K562 (cell line): ENCODE results near the gene WWTR1.

Experiments
- CBX3 ChIP-seq, 2 experiments: IDR thresholded peaks; 1 replicate in 1 of 2; 2 replicates in 1 of 2; pipeline ENCODE4 v1.6.1; 2012; ENCODE audit warnings: inconsistent platforms in 2 of 2, low read length in 2 of 2, borderline replicate concordance in 1 of 2, control low read depth in 1 of 2
- CEBPZ ChIP-seq: fragments of 150-350 bp; IDR thresholded peaks from 2 replicates; pipeline ENCODE4 v1.6.1; 2014; ENCODE audit warnings: low read depth, mild to moderate bottlenecking, low read length, borderline replicate concordance
- CTCF ChIP-seq, 3 experiments: IDR thresholded peaks in 2 of 3; conservative IDR thresholded peaks in 1 of 3; 2 replicates each; pipeline ENCODE4 v1.5.1; 2011 to 2012; ENCODE audit warnings: low read length in 3 of 3, mild to moderate bottlenecking in 3 of 3, control low read depth in 2 of 3, improper control_type of control experiment in 1 of 3, inconsistent platforms in 1 of 3, low read depth in 1 of 3, mixed read lengths in 1 of 3, moderate library complexity in 1 of 3; ENCODE audit not compliant: insufficient read depth in 2 of 3
- E2F6 ChIP-seq, 2 experiments: IDR thresholded peaks; 2 replicates each; pipeline ENCODE4 v1.6.1; 2011; ENCODE audit warnings: borderline replicate concordance in 1 of 2, control low read depth in 1 of 2, low read depth in 1 of 2, low read length in 1 of 2, mild to moderate bottlenecking in 1 of 2, mixed read lengths in 1 of 2, moderate library complexity in 1 of 2; ENCODE audit not compliant: insufficient read depth in 1 of 2, insufficient read length in 1 of 2, poor library complexity in 1 of 2, severe bottlenecking in 1 of 2; ENCODE audit errors: extremely low read depth in 1 of 2
- FOXA3 ChIP-seq, 2 experiments: fragments of 450-650 bp in 1 of 2; sonication (generic) in 1 of 2; formaldehyde crosslinking; IDR thresholded peaks in 1 of 2; conservative IDR thresholded peaks in 1 of 2; 2 replicates each; pipeline versions ENCODE4 v1.4.0 to v1.8.0; 2020 to 2022; ENCODE audit warnings: mild to moderate bottlenecking in 2 of 2, missing genetic modification reagents in 1 of 2
- HDAC6 ChIP-seq: IDR thresholded peaks from 2 replicates; pipeline ENCODE4 v1.6.1; 2012; ENCODE audit warnings: low read depth, mild to moderate bottlenecking, control low read depth, inconsistent platforms, low read length, moderate library complexity
- JUNB ChIP-seq: fragments of 450-650 bp; formaldehyde crosslinking; conservative IDR thresholded peaks from 2 replicates; pipeline ENCODE4 v1.4.0; 2020; ENCODE audit warnings: mild to moderate bottlenecking
- MTF1 ChIP-seq: fragments of 250-450 bp; sonication (Bioruptor Pico); IDR thresholded peaks from 2 replicates; pipeline ENCODE4 v1.9.0; 2021; ENCODE audit warnings: moderate library complexity, mild to moderate bottlenecking, inconsistent platforms, borderline replicate concordance
- MYBL2 ChIP-seq, 2 experiments: fragments of 450-650 bp in 1 of 2; sonication (generic) in 1 of 2; formaldehyde crosslinking in 1 of 2; IDR thresholded peaks; 2 replicates each; pipeline versions ENCODE4 v1.6.1 to v1.8.1; 2017 to 2022; ENCODE audit warnings: borderline replicate concordance in 1 of 2, inconsistent platforms in 1 of 2, low read depth in 1 of 2, mild to moderate bottlenecking in 1 of 2, missing genetic modification reagents in 1 of 2, moderate library complexity in 1 of 2
- POLR2A ChIP-seq: fragments of 450-650 bp; conservative IDR thresholded peaks from 2 replicates; pipeline ENCODE4 v1.6.1; 2016
- SETDB1 ChIP-seq: IDR thresholded peaks from one replicate; pipeline ENCODE4 v1.6.1; 2012; ENCODE audit warnings: low read length, control low read depth, inconsistent platforms
- SMARCB1 ChIP-seq: IDR thresholded peaks from 2 replicates; pipeline ENCODE4 v1.6.1; 2011; ENCODE audit warnings: improper control_type of control experiment, low read depth; ENCODE audit not compliant: insufficient read length
- ZNF232 ChIP-seq: sonication (generic); formaldehyde crosslinking; IDR thresholded peaks from 2 replicates; pipeline ENCODE4 v1.8.0; 2022; ENCODE audit warnings: mild to moderate bottlenecking, missing genetic modification reagents
- ZNF609 ChIP-seq: sonication (generic); formaldehyde crosslinking; IDR thresholded peaks from 2 replicates; pipeline ENCODE4 v1.8.1; 2023; ENCODE audit warnings: missing genetic modification reagents, mild to moderate bottlenecking, borderline replicate concordance

- TF ChIP-seq MTF1 (CRISPR knock-in tag) (no peak), SMARCB1 (no peak), HDAC6 (no peak), CTCF (IDR thresholded peaks at IDR 0.05 in 2 of 3, conservative IDR thresholded peaks at IDR 0.05 in 1 of 3; ENCODE audit: insufficient read depth in 2 of 3, low read depth in 1 of 3, low read length in 3 of 3) (no peak), CEBPZ (no peak), SETDB1 (no peak), ZNF232 (CRISPR knock-in tag) (no peak), POLR2A (no peak), FOXA3 (CRISPR knock-in tag; conservative IDR thresholded peaks at IDR 0.05 in 1 of 2, IDR thresholded peaks at IDR 0.05 in 1 of 2) (no peak), JUNB (CRISPR knock-in tag) (no peak), ZNF609 (CRISPR knock-in tag) (no peak), E2F6 (IDR thresholded peaks at IDR 0.05; ENCODE audit: borderline replicate concordance in 1 of 2, extremely low read depth in 1 of 2, insufficient read depth in 1 of 2, insufficient read length in 1 of 2, low read depth in 1 of 2, low read length in 1 of 2, poor library complexity in 1 of 2, severe bottlenecking in 1 of 2) (no peak), MYBL2 (IDR thresholded peaks at IDR 0.05; ENCODE audit: low read depth) (no peak), MYBL2 (CRISPR knock-in tag; IDR thresholded peaks at IDR 0.05; ENCODE audit: borderline replicate concordance) (no peak), CBX3 (IDR thresholded peaks at IDR 0.05; ENCODE audit: borderline replicate concordance in 1 of 2, low read length in 2 of 2) (no peak)
These were observed 160.9 kb downstream of the WWTR1 start for GRCh38 chr3:149496891-149497290.
